ENCODE measurements around the gene DRD5.
"Not testable (repeated sequence)": the region's sequence is repeated elsewhere in the genome, so short reads cannot be mapped to it uniquely, and the experiment has no call there.

DRD5 gene

GRCh38 chr4:9781343-9782135 is at the start of gene DRD5:
DRD5 (plus strand) TSS chr4:9781634; CDS start chr4:9782030, 396 bp downstream.
- in situ Hi-C loops (cut with HindIII; ENCODE audit: low sequenced_read_pairs) = no loop called here

DNA sequence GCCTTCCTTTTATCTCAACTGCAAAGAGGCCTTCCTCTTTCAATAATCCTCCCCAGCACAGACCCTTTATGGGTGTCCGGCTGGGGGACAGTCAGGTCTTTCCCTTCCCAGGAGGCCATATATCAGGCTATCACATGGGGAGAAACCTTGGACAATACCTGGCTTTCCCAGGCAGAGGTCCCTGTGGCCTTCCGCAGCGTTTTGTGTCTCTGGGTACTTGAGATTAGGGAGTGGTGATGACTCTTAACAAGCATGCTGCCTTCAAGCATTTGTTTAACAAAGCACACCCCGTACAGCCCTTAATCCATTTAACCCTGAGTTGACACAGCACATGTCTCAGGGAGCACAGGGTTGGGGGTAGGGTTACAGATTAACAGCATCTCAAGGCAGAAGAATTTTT is 49.2 kb upstream of the DRD5 start:
- in situ Hi-C loops (cut with HindIII; ENCODE audit: low sequenced_read_pairs) = not testable (repeated sequence)

- in situ Hi-C loops (cut with HindIII; ENCODE audit: low sequenced_read_pairs) = no loop called here
Observed at GRCh38 chr4:9735515-9735914, 45.9 kb upstream of the DRD5 start.

DNA sequence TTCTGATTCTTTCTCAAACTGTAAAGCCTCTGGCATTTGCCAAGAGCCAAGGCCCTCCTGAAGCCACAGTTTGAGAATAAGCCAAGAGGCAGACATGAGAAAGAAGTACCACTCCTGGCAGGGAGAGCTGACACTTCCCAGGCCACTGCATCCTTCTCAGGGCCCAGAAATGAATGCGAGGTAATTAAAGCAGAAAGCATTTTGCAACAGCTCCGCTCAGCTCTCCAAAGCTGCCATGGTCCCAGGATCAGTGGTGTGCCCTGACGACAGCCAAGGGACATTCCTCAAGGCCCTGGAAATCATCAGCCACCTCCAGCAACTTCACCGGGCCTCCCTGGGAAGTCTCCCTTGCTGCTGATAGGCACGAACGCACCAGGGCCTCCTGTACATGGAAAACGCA is 44.2 kb upstream of the DRD5 start:
- in situ Hi-C loops (cut with HindIII; ENCODE audit: low sequenced_read_pairs) = not testable (repeated sequence)

DNA sequence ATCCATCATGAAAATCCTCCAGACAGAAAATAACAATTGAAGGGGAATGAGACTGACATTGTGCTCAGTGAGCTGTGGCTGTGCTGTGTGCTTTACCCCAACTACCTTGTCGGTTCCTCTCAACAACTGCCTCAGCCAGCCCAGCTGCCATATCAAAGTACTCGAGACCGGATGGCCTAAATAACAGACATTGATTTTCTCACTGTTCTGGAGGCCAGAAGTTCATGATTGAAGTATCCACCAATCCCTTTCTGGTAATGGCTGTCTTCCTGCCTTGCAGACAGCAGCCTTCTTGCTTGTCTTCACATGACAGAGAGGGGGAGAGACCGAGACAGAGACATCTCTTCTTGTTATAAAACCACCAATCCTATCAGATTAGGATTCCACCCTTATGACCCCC is 37.6 kb upstream of the DRD5 start:
- in situ Hi-C loops (cut with HindIII; ENCODE audit: low sequenced_read_pairs) = not testable (repeated sequence)

GRCh38 chr4:9745782-9746181 is 35.7 kb upstream of the DRD5 start:
- in situ Hi-C loops (cut with HindIII; ENCODE audit: low sequenced_read_pairs) = no loop called here

DNA sequence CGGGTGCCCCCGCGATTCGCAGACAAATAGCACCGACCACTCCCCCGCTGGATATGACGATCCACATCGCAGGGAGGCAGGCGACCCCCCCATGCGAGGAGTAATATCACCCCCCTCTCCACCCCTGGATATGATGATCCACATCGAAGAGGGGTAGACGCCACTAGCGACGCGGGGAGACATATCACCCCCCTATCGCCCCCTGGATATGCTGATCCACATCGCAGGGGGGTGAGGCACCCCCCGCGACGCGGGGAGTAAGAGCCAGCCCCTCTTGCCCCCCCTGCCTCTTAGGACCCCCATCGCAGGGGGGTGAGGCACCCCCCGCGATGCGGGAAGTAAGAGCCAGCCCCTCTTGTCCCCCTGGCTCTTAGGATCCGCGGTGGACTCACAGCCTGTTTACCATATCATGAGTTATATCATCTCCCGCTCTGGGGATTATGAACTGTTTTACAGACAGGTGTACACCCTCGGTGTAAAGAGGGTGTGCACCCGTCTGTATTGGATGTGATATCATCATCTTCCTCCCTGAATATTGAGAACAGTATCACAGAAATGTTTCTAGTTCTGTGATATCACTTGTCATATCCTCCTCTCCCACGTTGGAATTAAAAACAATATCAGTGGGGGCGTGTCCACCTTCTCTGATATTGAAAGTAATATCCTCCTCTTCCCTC is 22.7 kb upstream of the DRD5 start:
- in situ Hi-C loops (cut with HindIII; ENCODE audit: low sequenced_read_pairs) = no loop called here

DNA sequence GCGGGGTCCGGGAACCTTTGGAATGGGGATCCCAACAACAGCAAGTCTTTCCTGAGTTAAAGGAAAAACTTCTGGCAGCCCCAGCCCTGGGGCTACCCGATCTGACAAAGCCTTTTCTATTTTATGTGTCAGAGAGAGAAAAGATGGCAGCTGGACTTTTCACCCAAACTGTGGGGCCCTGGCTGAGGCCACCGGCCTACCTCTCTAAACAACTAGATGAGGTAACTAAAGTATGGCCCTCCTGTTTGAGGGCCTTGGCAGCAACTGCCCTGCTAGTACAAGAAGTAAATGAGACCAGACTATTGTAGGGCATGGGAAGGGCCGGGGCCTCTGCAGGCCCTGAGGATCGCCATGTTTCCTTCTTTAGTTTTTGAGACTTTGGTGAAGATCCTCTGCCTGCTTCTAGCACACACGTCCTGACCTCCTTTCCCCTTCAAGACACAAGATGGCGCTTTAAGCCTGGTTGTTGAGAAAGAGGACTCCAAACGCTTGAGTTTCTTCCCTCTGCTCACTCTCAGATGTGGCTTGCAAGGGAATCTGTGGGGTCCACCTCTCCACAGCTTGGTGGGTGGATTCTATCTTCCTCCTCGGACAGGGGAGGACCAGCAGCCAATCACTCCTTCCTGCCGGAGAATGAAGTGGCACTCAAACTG is 18.5 kb upstream of the DRD5 start:
- in situ Hi-C loops (cut with HindIII; ENCODE audit: low sequenced_read_pairs) = no loop called here

DNA sequence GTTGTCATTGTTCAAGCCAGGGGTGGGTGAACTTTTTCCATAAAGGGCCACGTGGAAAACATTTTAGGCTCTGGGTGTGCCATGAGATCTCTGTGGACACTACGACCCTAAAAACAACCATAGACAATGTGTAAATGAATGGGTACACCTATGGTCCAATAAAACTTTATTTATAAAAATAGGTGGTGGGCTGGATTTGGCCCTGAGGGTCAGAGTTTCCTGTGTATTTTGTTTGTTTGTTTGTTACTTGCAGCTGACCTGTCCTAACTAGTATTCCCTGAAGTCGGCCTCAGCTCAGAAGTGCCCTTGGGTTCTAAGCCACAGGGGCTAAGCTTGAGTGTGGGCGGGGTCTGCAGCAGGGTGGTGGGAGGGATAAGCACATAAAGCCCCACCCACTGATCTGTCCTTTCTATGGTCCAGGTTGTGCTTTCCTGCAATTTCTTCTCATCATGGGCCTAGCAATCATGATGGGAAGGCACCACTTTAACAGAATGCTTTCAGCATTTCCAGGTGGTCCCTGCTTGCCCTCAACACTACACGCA is 17.2 kb upstream of the DRD5 start:
- in situ Hi-C loops (cut with HindIII; ENCODE audit: low sequenced_read_pairs) = no loop called here

DNA sequence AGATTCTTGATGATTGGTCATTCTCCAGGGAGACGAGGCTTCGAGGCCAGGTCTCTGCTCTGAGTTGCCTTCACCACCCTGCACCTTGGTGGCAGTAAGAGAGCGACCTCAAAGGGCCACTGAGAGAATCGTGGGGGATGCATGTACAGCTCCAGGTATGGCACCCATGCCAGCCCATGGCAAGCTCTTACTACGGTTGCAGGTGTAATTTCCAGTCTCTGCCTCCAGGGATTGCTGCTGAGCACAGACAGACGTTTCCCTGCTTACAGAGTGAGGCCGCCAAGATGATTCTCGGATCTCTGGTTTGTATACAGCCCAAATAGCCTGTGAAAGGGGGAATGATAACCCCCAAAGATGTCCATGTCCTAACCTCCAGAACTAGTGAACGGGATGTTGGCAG is 16.3 kb upstream of the DRD5 start:
- in situ Hi-C loops (cut with HindIII; ENCODE audit: low sequenced_read_pairs) = no loop called here

DNA sequence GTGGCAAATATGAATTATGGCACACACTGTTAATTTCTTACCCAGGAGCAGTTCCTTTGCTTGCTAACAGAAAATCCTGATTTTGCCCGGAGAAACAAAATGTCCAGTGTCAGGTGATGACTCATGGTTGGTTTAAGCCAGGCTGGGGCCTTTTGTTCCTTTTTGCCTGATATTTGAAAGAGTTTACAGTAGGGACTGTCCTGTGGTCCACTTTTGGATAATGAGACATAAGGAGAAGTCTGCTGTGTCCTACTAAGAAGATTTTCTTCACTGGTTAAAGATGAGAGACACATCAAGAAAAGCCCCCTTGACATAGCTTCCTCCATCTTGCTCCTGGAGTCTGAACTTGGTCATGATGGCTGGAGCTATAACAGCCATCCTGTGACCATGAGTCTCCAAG is 12.1 kb upstream of the DRD5 start:
- in situ Hi-C loops (cut with HindIII; ENCODE audit: low sequenced_read_pairs) = no loop called here

- in situ Hi-C loops (cut with HindIII; ENCODE audit: low sequenced_read_pairs) = no loop called here
Observed at GRCh38 chr4:9771034-9771433, 10.4 kb upstream of the DRD5 start.

DNA sequence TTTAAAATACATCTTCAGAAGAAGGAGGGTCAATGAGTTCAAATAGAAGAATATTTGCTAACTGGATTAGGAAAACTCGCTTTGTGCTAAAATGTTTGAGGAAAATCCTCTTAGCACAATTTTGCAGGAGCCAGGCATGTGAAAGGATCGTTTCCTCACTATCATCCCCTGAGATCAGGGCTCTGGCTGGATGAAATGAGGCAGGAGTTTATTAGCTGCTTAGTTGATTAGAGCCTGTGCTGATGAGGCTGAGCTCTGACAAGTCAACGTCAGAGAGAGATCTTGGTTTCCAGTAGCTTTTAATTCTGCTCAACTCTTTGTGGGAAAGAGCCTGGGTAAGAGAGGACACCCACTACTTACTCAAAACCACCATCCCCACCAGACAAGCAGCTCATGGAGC is 8.0 kb upstream of the DRD5 start:
- in situ Hi-C loops (cut with HindIII; ENCODE audit: low sequenced_read_pairs) = no loop called here

DNA sequence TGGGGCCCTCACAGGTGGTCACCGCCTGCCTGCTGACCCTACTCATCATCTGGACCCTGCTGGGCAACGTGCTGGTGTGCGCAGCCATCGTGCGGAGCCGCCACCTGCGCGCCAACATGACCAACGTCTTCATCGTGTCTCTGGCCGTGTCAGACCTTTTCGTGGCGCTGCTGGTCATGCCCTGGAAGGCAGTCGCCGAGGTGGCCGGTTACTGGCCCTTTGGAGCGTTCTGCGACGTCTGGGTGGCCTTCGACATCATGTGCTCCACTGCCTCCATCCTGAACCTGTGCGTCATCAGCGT is 652 bp downstream of the DRD5 start:
- in situ Hi-C loops (cut with HindIII; ENCODE audit: low sequenced_read_pairs) = no loop called here

GRCh38 chr4:9785891-9786290 is 4.5 kb downstream of the DRD5 start:
- in situ Hi-C loops (cut with HindIII; ENCODE audit: low sequenced_read_pairs) = not testable (repeated sequence)

GRCh38 chr4:9792381-9792780 is 10.9 kb downstream of the DRD5 start:
- in situ Hi-C loops (cut with HindIII; ENCODE audit: low sequenced_read_pairs) = no loop called here

DNA sequence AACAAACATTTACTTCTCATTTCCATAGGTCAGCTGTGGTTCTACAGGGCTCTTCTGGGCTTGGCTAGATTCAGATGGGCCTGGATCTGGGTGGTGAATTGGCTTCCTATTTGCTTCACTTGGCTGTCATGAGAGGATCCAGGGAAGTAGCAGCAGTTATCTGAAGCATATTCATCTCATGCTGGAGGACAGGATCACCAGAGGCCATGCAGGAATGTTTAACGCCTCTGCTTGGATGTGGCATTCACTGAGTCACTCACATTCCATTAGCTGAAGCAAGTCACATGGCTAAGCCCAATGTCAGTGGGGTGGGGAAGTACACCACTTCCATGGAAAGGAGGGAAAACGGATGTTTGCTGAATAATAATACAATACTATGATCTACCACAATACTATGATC is 15.2 kb downstream of the DRD5 start:
- in situ Hi-C loops (cut with HindIII; ENCODE audit: low sequenced_read_pairs) = not testable (repeated sequence)

DNA sequence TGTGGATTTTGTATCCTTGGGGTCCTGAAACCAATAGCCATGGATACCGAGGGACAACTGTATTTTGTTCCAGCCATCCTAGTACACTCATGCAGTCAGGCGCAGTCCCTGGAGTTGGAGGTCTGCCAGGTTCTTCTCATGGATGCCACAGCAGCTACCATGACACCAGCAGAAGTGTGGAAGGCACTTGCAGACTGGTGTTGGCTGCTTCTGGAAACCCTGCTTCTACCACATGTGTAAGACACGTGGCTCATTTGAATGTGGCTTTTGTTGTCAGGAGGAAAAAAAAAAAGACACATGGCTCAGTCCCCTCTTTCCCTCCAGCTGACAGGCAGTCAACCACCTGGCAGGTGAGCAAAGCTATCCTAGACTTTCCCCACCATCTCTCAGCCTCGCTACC is 19.4 kb downstream of the DRD5 start:
- in situ Hi-C loops (cut with HindIII; ENCODE audit: low sequenced_read_pairs) = no loop called here

- in situ Hi-C loops (cut with HindIII; ENCODE audit: low sequenced_read_pairs) = no loop called here
Observed at GRCh38 chr4:9804918-9805317, 23.5 kb downstream of the DRD5 start.

GRCh38 chr4:9808077-9808476 is 26.6 kb downstream of the DRD5 start:
- in situ Hi-C loops (cut with HindIII; ENCODE audit: low sequenced_read_pairs) = no loop called here

DNA sequence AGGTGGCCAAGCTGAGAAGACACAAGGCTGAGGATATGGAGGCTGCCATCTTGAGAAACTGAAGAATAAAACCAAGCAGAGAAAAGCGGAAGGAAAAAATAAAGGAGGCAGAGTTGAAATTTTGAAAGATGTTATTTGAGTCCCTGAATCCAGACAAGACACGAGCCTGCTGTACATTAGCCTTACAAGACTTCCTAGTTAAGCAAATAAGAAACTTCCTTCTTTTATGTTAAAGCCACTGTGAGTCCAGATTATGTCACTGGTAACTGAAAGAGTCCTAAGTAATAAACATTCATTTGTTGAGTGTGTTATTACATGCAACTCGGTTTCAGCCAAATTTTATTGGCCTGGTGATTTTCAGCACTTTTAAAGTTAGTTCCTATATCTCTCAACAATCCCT is 30.4 kb downstream of the DRD5 start:
- in situ Hi-C loops (cut with HindIII; ENCODE audit: low sequenced_read_pairs) = no loop called here

All from DLD1 (cell line).